Central memory CD4-positive, alpha-beta T cell (primary cell): ENCODE results near the gene TK2.
A peak's percentile ranks its signal among the peaks of the same experiment; 100 is the strongest.
"Not testable (repeated sequence)": the region's sequence is repeated elsewhere in the genome, so short reads cannot be mapped to it uniquely, and the experiment has no call there.

Experiments used
- DNase-seq: peaks from one replicate; pipeline ENCODE4 v3.0.0; 2022

The TK2 gene

DNA sequence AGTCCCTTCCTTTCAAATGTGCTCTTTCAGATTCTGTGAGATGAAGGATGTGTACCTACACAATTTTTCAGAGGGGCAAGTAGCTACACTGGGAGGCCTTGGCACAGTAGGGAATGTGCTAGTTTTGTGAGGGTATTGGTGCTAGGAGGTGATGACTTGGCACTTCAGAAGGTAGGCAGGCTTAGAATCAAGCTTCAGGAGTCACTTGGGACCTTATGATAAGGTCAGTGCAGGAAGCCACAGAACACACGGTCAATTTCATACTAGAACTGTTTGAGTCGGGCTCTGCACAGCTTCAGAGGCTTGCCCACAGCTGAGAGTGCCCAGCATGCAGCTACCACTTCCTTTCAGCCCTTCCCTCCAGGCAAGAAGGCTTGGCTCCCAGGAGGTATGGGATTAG lies 22.4 kb upstream of the TK2 start:
- no peak for DNase-seq

DNA sequence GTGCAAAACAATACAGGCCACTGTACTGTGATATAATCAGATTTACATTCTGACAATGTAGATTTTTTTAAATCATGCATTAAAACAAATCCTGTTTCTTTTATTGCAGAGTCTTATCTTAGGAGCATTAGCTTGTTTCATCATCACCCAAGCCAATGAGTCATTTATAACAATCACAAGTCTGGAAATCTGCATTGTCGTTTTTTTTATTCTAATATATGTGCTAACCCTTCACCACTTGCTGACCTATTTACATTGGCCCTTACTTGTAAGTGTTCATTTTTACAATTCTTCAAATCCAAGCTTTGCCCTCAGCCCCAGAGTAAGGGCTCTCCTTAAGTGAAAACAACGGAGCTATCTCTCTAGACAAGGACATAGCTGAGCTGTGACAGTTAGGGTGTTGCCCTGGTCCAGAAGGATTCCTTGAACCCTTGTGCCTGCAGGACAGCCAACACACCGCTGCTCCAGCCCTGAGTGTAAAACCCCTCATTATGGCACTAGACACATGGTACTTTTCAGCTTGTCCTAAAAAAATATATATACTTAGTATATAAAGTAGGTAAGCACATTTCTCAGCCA lies 20.0 kb upstream of the TK2 start:
- DNase-seq = no peak

DNA sequence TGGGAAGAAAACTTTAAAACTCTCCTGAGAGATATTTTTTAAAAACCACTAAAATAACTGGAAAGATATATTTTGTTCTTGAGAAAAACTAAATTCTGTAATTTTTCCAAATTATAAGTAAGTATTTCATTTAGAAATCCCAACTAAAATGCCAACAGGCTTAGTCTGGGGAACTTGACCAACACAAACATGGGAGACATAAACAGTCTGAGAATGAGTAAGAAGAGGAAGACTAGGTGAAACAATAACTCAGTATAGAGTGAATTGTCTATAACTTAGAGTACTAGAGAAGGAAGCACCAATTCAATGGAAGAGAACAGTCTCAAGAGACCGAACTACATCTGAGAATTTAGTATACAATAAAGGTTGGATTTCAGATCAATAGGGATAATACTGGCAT lies 19.2 kb upstream of the TK2 start:
- DNase-seq = no peak

DNA sequence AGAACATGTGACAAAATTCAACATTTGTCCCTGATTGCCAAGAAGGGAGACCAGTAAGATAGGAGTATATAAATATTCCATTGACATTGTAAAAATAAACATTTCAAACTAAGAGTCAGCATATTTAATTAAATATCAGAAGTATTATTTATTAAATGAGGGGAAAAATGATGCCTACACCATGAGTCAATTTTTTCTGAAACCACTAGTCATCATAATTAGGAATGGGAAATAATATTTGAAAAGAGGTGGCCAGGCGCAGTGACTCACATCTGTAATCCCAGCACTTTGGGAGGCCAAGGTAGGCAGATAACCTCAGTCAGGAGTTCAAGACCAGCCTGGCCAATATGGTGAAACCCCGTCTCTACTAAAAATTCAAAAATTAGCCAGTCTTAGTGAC lies 18.4 kb upstream of the TK2 start:
- DNase-seq = no peak

DNA sequence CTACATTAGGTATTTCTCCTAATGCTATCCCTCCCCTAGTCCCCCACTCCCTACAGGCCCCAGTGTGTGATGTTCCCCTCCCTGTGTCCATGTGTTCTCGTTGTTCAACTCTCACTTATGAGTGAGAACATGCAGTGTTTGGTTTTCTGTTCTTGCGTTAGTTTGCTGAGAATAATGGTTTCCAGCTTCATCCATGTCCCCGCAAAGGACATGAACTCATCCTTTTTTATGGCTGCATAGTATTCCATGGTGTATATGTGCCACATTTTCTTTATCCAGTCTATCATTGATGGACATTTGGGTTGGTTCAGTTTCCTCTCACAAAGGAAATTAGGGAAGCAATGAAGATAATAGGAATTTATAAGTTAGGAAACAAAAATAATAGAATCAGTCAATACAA lies 17.3 kb upstream of the TK2 start:
- DNase-seq = not testable (repeated sequence)

DNA sequence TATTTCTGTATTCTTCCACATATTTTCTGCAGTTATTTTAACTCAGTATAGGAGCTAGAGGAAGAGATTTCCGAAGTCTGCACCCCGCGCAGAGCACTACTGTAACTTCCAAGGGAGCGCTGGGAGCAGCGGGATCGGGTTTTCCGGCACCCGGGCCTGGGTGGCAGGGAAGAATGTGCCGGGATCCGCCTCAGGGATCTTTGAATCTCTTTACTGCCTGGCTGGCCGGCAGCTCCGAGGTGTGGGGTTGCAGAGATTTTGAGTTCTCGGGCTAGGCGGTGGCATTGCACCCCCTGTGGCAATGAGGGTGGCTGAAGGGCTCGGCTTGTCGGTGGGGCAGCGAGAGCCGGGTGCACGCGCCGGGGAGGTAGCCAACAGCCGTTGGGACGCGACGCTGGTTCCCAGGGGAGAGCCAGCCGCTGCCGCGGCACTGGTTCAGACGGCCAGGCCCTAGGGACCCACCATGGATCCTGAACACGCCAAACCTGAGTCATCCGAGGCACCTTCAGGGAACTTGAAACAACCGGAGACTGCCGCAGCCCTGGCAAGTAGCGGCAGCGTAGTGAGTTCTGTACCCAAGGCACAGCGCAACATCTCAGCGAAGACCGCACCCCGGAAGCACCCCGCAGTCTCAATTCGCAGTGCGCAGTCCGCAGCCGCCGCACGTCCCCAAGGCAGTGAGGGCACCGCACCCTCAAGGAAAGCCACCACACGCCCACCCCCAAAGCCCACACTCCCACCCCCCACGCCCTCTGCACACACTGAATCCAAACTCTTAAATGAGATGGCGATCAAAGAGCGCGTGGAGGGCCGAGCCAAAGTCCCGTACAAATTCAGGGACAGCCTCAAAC lies 16.4 kb upstream of the TK2 start, which contains the start of gene CMTM1:
Gene CMTM1, plus strand, starts transcription at position 389 of the 851 bp plus-strand sequence. Its CDS starts 75 bp downstream, at position 464.
- DNase-seq = no peak

DNA sequence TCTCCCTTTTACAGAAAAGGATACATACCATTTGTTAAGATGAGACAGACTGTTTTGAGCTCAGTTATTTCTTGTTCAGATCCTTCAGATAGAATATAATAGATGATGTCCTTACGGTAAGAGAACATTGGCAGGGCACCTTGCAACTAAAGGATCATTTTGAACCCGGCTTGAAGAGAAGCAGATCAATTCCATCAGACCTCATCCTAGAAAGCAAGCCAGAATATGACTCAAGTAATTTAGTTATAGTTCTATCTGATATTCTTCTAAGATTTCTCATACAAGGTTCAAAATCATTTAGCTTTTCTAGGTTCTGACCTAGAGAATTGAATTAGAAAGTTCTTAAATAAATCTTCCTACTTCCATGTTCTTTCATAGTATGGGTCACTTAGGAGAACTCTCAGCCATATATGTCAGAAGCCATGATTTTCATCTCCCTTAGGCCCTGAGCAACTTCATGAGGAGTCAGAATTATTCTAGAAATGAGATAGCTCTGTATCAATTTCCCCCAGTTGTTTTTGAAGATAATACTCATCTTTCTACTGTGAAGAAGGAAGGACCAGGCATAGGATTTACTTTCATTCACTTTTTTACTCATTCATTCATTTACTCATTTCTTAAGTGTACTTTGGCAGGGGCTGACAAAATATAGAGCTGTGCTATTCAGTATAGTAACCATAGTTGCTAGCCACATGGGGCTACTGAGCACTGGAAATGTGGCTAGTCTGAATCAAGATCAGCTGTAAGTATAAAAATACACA lies 13.8 kb upstream of the TK2 start:
- DNase-seq = no peak

DNA sequence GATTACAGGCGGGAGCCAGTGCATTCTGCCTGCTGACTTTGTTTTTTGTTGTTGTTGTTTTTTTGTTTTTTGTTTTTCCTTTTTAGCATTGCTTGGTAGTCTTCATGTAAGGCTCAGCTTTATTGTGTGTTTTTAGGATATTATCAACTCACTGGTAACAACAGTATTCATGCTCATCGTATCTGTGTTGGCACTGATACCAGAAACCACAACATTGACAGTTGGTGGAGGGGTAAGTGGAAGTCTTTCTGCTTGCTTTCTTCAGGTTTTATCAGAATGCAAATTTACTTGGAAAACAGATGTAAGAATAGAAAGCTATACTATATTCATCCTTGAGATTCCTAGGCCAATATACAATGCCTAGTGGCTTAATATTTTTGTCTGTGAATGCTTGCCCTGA lies 13.1 kb upstream of the TK2 start:
- no peak for DNase-seq

DNA sequence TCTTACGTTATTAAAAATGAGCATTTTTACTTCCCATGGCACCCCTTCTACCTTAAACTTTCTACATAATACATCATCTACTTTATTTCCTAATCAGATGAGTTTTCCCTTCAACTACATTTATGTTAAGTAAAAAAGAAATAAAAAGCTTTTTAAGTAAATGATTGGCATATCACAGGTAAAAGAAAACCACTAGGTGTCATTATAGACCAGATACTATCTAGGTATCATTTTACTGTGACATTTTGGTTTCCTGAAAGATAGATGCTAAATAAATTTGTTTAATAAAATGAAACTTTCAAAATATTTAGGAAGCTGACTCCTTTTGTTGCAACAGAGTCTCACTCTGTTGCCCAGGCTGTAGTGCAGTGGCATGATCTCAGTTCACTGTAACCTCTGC lies 12.5 kb upstream of the TK2 start:
- DNase-seq = peak; percentile 23

DNA sequence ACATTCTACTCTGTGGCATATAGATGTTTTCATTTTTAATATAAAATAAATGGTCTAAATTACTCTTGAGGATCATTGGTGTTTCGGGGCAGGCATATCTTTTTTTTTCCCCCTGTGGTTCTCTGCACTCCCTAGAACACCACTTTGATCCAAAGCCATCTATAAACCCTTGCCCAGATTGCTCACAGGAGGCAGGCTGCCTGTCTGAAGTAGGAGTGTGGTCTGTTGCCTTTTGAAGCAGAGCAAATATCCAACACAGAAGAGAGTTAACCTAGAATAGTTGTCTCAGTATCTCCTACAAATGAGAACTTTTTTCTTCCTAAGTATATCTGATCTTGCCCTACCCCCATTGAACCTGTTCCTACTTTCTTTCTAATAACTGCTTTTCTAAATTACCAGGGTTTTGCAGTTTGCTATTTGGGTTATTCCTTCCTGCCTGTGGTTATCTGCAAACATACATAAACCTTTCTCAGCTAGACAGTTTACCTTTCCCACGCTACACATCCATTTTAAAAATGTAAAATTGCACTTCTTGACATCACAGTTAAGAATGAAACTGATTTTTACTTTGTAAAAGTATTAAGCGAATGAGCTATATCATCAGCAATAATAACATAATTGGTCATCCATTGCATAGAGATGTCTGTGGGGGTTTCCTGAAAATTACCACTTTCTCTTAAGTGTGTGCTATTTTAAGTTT lies 11.6 kb upstream of the TK2 start:
- DNase-seq = no peak

DNA sequence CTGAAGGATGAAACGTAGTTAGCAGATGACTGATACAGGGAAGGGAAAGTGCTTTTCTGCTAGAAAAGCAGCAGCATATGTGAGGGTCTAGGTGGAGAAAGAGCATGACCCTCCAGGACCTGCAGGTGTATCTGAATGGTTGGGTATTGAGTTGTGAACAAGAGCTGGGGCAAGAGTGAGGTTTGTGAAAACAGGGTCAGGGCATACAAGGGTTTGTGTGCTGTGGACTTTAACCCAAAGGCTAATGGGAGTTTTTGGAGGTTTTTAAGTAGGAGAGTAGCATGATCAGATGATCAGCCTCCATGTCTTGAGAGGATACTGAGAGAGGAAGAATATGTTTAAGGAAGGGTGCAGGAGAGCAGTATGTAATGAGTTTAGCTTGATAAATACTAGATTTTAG lies 10.2 kb upstream of the TK2 start:
- no peak for DNase-seq

DNA sequence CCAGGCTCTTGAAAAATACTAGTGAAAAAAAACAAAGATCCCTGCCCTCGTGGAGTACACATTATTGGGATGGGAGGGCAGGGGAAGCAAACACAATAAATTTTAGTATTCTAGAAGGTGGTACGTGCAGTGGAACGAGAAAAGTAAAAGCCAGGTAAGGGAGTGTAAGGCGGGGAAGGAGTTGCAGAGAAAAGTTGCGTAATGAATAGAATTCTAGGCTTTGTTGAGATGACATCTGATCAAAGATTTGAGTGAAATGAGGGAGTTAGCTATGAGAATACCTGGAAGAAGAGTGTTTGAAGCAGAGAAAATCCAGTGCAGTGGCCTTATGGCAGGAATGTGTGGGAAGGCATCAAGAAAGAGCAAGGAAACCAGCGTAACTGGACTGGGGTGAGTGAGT lies 4.6 kb upstream of the TK2 start:
- no peak for DNase-seq

DNA sequence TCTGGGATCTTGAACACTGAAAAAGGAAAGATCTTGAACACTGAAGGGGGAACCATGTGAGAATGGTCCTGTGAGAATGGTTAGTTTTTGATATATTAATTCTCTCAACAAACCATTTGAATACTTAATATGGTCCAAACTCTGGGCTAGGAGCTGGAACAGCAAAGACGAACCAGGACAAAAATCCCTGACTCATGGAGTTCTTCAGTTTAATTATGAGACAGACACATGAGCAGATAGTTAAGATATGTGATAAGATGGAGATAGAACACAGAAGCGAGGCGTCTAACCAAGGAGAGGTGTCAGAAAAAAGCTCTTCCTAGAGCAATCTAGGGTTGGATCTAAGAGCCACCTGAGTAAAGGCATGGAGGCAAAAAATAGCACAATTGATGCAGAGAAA lies 4.1 kb upstream of the TK2 start:
- DNase-seq = no peak

DNA sequence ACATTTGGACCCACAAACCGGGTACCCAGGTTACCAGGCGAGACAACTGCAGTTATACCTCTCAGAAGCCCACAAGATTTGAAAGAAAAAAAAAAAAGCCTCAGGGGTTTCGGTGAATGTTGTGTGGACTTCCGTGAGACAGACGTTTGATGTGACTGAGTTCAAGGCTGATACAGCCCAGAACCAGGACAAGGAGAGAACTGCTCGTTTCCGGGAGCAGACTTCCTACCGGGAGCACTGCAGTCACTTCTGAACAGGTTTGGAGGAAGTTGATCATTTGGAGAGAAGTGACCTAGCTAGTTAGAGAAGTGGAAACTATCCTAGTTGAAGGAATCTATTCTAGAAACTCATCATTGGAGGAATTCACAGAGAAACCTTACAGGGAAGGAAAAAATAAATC lies 3.3 kb upstream of the TK2 start:
- DNase-seq = peak; percentile 5

DNA sequence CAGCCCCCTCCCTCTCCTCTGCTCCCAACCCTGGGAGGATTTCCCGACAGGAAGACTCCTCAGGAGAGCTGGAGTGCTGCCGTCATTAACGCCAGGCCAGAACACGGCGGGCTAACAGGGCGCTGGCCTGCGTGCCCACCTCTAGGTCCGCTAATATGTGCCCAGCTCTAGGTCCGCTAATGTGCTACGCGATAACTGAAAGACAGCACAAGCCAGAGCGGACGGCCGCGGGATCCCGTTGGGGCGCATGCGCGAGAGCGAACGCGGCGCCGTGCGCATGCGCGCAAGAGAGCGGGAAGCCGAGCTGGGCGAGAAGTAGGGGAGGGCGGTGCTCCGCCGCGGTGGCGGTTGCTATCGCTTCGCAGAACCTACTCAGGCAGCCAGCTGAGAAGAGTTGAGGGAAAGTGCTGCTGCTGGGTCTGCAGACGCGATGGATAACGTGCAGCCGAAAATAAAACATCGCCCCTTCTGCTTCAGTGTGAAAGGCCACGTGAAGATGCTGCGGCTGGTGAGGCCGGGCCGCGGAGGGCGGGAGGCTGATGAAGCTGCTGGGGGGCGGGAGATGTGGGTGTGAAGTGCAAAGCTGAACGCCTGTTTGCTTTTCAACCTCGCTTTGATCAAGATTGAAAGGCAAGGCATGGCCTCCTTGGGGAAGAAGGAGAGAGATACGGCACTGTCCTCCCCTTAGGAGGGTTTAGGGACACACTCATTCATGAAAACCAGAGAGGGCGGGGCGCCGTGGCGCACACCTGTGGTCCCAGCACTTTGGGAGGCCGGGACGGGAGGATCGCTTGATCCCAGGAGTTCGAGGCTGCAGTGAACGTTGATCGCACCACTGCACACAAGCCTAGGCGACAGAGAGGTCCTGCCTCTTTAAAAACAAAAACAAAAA lies 2.6 kb upstream of the TK2 start, which contains the start of gene CKLF:
Gene CKLF, plus strand, starts transcription at position 291 of the 892 bp plus-strand sequence. Its CDS starts 140 bp downstream, at position 431.
- DNase-seq = peak; percentile 92

DNA sequence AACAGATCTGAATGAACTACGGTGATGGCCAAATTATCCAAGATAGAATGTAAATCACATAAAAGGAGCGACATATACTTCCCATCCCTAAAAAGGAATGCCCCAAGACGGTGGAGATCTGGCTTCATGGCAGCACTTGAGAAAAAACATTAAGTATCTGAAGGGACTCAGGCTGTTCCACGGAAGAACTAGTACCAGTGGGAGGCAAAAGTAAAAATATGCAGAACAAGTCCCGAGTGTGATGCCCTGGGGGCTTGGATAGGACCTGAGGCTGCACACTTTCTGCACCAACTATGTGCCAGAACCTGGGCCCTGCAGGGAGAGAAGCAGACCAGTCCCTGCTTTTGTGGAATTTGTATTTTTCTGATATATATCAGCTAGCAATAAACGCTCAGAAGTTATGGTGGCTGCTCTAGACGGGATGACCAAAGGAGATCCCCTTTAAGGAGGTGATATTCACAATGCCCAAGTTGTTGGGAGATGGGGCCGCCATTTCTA lies 1.9 kb upstream of the TK2 start:
- no peak for DNase-seq

DNA sequence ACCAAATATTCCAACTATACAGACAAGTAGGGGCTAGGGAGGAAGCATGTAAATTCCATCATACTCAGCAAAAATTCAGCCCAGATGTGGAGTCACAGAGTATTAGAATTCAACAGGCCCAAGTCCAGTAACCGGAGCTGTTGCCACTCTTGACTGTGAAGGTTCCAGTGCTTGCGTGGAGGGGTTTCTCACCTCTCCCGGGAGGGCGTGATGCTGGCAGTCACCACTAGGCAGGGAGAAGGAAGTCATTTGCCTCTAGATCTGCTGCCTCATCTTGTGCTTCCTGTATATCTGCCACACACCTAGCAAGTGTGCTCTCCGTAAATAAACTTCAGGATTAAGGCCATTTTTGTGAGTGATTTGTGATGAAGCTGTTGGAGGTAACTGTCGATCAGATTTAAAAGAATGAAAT lies 1.4 kb upstream of the TK2 start:
- peak; percentile 66 for DNase-seq

DNA sequence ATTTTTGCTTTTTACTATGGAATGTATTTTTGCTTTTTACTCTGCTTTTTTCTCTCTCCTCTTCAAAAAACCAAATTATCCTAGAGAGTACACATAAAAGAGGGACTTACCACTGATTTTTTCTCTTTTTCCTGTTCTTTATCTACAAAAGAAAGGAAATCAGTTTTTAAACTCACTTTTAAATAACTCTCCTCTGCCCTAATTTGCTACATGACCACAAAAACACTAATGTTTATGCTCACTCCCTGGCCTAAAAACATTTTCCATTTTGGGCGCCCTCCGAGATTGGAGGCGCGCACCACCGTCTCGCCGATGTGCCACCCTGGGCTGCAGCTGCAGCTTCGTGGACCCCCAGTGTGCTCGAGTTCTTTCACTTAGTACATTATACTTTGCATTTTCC lies 1.1 kb downstream of the TK2 start:
- no peak for DNase-seq

DNA sequence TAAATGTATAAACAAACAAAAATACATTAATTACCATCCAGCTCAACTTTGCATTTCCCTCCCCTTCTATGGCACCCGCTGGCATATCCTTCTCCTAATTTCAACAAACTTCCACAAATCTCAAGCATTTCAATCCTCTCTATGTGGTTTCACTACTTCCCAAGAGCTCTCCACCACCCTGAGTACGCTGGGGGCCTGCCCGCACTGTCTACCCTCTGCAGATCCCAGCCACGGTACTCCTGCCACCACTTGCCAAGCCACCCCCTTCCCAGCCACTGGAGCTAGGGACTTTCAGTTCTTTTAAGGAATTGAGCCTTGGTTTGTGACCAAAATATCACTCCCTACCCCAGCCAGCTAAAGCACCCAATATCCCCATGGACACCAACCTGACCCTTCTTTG lies 1.9 kb downstream of the TK2 start:
- no peak for DNase-seq

DNA sequence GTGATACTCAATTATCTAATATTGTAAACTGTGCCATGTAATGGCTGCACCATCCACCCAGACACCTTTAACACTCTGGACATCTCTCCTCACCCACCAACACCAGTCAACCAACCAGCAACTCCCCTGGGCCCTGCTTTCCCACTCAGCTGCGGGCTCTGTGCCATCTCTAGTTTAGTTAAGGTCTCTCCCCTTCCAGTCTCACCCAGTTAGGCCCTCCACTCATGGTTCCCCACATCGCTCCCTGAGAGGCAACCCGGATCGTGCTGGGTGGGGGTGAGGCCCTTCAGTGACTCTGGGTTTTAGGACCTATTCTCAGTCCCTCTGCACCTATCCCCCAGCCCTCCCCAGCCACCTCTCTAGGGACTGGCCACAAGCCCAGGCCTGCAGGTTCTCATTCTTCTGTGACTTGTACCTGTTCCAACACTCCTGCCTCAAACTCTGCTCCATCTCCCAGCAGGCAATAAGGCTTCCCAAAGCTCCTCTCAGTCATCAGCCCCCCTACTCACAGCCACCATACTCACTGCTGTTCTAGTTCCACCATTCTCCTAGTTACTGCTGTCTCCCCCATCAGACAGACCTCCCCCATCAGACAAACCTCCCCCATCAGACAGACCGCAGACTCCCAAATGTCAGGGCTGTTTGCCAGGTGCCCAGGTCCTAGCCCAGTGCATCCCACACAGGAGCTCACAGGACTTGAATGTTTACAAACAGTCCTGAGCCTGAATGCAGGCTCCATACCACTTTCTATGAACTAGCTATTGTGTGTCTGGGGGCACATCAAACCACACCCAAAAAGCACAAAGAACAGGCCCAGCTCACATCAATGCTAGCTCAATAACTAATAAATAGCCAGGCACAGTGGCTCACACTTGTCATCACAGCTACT lies 2.6 kb downstream of the TK2 start:
- DNase-seq = no peak
